ENCODE data around the gene DOK7.

DNA sequence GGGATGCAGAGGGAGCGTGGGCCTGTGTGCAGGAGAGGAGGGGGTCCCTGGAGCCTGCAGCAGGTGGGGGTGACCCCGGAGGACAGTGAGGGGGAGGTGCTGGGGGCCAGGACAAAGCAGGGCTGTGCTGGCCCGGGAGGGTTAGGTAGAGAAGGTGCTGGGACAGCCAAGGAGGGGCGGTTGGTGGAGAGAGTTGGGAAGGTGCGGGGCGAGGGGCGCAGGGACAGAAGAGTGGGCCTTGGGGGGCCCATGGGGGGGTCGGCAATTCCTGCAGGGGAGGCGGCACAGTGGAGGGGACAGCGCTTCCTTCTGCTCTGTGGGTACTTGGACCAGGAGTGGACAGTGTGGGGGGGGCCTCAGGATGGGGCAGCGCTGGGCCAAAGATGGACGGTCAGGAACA lies 36.6 kb downstream of the DOK7 start:
- TF ChIP-seq, protein P1, sequence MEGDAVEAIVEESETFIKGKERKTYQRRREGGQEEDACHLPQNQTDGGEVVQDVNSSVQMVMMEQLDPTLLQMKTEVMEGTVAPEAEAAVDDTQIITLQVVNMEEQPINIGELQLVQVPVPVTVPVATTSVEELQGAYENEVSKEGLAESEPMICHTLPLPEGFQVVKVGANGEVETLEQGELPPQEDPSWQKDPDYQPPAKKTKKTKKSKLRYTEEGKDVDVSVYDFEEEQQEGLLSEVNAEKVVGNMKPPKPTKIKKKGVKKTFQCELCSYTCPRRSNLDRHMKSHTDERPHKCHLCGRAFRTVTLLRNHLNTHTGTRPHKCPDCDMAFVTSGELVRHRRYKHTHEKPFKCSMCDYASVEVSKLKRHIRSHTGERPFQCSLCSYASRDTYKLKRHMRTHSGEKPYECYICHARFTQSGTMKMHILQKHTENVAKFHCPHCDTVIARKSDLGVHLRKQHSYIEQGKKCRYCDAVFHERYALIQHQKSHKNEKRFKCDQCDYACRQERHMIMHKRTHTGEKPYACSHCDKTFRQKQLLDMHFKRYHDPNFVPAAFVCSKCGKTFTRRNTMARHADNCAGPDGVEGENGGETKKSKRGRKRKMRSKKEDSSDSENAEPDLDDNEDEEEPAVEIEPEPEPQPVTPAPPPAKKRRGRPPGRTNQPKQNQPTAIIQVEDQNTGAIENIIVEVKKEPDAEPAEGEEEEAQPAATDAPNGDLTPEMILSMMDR (IDR thresholded peaks at IDR 0.05), result no peak
- no peak for TF ChIP-seq POLR2A (IDR thresholded peaks at IDR 0.05)
